GM12801 (cell line): Measurements from ENCODE around the gene LRRC45.

Experiments
- CTCF ChIP-seq: IDR thresholded peaks from one replicate; pipeline ENCODE4 v1.5.1; 2011; ENCODE audit warnings: control low read depth; ENCODE audit not compliant: insufficient read length; ENCODE audit errors: extremely low read depth

The LRRC45 gene

GRCh38 chr17:82064433-82065192, 41.5 kb downstream of the LRRC45 start:
- no peak for TF ChIP-seq CTCF

GRCh38 chr17:82065193-82065637, 42.1 kb downstream of the LRRC45 start:
- TF ChIP-seq CTCF: no peak

DNA sequence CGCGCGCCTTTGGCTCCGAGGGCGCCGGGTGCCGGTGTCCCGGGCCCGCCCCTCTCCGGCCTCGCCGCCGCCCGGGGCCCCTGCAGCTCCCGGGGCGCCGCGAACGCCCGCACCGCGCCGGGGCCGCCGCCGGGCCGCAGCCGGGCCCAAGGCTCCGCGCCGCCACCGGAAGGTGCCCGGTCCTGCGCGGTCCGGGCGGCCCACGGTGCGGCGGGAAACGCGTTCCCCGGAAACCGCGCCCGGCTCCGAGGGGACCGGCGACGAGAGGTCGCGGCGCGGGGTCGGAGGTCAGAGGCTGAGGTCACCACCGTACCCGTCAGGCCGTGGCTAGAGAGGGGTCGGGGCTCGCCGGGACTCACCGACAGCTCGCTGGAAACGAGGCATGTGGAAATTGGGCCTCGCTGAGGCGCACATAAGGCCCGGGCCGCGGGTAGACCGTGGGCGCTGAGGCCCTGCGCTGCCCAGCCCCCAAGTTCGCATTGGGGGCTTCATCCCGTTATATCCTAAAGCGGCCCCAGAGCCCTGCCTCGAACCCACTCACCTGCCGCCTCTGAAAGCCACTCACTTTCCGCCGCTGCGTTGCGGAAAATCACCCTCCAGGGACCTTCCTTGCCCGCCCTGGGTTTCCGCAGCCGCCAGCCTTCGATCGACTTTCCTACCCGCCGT, 42.7 kb downstream of the LRRC45 start, which contains the start of gene DUS1L:
Gene DUS1L, minus strand, starts transcription at position 167 of the 666 bp plus-strand sequence. CDS start 745 bp downstream, outside the sequence.
- TF ChIP-seq CTCF: no peak

DNA sequence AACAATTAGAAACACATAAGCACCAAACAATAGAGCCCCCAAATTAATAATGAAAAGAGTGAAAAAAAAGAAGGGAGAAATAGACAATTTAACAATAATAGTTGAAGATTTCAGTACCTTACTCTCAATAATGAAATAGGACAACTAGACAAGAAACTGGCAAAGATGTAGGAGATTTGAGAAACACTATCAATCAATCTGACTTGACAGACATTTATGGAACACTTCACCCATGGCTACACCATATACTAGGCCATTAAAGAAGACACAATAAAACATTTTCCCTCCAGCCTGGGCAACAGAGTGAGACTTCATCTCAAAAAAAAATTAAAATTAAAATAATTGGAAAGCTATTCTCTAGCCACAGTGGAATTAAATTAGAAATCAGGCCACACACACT, 47.5 kb downstream of the LRRC45 start:
- no peak for TF ChIP-seq CTCF

DNA sequence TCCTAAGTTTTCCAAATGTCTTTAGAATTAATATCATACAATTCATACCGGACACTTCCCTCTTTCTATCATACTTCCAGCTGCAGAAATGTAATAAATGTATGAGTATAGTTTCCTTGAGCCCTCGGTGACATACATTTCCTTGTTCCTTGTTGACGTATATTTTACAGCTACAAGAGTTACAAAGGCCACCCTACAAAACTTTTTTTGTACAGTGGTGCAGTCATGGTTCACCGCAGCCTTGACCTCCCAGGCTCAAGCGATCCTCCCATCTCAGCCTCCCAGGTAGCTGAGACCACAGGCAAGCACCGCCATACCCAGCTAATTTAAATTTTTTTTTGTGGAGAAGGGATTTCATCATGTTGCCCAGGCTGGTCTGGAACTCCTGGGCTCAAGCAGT, 49.7 kb downstream of the LRRC45 start:
- no peak for TF ChIP-seq CTCF

- no peak for TF ChIP-seq CTCF
These were observed 50.3 kb downstream of the LRRC45 start for GRCh38 chr17:82073446-82073845.

DNA sequence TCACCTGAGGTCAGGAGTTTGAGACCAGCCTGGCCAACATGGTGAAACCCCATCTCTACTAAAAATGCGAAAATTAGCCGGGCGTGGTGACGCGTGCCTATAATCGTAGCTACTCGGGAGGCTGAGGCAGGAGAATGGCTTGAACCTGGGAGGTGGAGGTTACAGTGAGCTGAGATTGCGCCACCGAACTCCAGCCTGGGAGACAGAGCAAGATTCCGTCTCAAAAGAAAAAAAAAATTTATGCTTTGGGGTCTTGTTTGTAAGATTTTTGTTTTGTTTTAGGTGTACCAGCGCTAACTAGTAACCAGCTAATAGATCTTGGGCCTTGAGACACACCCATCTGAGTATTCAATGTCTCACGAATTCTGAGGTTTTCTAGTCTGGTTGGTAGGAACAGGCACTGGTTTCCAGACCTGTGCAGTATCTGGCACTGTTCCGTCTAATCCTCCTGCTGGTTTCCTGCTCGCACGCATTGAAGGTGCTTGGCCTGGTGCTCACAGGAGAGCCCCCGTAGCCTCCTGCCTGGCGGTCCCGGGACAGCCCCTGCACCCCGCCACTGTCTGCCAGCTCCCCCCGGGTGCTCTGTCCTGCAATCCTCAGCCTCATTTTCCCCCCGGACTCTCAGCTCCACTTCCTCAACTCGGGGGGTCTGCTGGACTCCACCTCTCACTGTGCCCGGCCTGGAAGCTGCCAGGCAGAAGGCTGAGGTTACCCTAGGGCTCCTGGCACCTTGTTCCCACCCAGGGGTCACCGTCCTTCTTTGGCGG, 53.1 kb downstream of the LRRC45 start:
- no peak for TF ChIP-seq CTCF
